ENCODE data around the gene ANGPTL8. TPM values are rescaled to one million over a fixed set of nuclear protein-coding genes. Genes with fewer than 3 reads are reported as not detected.

The ANGPTL8 gene
- total RNA-seq, 6 donors from 2014 or later: 5.2 TPM; not detected in 5

DNA sequence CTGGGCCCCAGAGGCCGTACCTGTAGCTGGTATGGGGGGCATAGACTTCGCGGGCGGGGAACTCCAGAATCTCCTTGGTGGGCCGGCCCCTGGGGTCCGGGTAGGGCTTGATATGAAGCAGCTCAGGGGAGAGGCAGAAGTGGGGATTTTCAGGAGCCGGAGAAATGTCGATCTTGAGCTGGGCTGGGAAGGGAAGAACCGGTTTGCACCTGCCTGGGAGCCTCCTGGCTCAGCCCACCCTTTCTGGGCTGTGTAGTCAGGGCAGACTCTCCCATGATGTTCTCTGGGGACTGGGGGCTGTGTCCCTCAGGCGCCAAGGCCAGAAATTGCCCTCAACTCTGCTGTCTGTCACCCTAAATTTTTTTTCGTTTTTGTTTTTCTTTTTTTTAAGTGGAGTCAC lies 2.6 kb downstream of the ANGPTL8 start:
- 89 to 91% methylated on average over 10 to 11 of the region's 11 CpGs for WGBS, 2 donors
- DNase-seq (no peak), ATAC-seq (ENCODE audit: low FRiP score in 2 of 2) (no peak)
- no peak overlapping the region for H3K4me3 ChIP-seq
- H3K9me3 ChIP-seq: peaks cover 0 to 4% (median 0%) of the 10 kb centered on the region in 4 donors
- peaks cover 14 to 34% (median 28%) of the 10 kb centered on the region in 4 donors for H3K4me1 ChIP-seq
- H3K27me3 ChIP-seq: no peaks in the 10 kb centered on the region
- TF ChIP-seq EP300 (IDR thresholded peaks at IDR 0.05): no peak
- TF ChIP-seq, protein P1, sequence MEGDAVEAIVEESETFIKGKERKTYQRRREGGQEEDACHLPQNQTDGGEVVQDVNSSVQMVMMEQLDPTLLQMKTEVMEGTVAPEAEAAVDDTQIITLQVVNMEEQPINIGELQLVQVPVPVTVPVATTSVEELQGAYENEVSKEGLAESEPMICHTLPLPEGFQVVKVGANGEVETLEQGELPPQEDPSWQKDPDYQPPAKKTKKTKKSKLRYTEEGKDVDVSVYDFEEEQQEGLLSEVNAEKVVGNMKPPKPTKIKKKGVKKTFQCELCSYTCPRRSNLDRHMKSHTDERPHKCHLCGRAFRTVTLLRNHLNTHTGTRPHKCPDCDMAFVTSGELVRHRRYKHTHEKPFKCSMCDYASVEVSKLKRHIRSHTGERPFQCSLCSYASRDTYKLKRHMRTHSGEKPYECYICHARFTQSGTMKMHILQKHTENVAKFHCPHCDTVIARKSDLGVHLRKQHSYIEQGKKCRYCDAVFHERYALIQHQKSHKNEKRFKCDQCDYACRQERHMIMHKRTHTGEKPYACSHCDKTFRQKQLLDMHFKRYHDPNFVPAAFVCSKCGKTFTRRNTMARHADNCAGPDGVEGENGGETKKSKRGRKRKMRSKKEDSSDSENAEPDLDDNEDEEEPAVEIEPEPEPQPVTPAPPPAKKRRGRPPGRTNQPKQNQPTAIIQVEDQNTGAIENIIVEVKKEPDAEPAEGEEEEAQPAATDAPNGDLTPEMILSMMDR (IDR thresholded peaks at IDR 0.05): no peak
- TF ChIP-seq POLR2AphosphoS5 (IDR thresholded peaks at IDR 0.05): no peak
- TF ChIP-seq POLR2A (IDR thresholded peaks at IDR 0.05): no peak
- H3K27ac ChIP-seq: peak overlapping the region in 3 of 4 donors; percentile 8 to 82 (median 82)
- H3K36me3 ChIP-seq: peaks cover 0 to 86% (median 29%) of the 10 kb centered on the region in 4 donors

DNA sequence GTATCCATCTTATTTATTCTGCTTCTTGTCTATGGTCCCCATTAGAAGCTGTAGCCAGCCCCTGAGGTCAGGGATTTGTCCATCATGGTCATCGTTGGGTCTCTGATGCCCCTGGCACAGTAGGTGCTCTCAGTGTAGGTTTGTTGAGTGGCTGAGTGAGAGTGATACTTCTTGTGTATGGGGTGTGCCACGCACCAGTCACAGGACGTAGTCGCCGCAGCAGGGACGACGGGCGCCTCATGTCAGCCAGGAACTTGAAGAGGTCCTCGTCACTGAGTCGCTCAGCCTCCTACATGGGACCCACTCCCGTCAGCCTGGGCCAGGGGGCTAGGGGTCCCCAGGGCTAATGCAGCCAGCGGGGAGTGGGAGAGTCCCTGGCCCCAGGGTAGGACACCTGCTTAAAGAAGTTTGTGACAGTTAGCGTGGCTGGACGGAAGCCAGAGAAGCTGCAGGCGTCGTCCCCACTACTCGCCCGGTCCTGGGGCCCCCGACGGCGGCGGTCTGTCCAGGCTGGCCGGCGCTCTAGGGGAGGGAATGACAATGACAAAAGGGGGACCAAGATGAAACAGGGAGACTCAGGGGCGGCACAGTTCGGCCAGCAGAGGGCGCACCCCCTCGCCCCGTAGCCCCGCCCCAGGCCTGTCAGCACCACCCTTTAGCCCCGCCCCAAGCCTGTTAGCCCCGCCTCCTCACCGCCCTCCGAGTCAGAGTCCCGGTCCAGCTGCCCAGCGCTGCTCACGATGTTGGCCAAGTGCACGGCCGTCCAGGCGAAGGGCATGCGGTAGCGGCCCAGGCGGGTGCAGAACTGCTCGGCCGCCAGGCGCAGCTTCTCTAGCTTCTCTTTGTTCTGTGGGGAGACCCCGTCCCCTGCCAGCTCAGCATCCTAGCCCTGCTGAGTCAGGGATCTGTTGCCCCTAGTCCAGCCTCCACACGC lies 3.7 kb downstream of the ANGPTL8 start:
- peaks cover 0 to 83% (median 24%) of the 10 kb centered on the region in 4 donors for H3K36me3 ChIP-seq
- H3K27ac ChIP-seq: peak overlapping the region; percentile 41 to 82 (median 78)
- peaks cover 22 to 45% (median 37%) of the 10 kb centered on the region in 4 donors for H3K4me1 ChIP-seq
- ATAC-seq (ENCODE audit: low FRiP score in 2 of 2) (peak; percentile 94 to 95), DNase-seq (peak; percentile 95 to 97)
- no peaks in the 10 kb centered on the region for H3K27me3 ChIP-seq
- 19 to 88% methylated on average over 7 to 32 of the region's 48 CpGs for WGBS, 2 donors
- peak overlapping the region in 1 of 4 donors; percentile 4 for H3K4me3 ChIP-seq
- TF ChIP-seq POLR2AphosphoS5 (IDR thresholded peaks at IDR 0.05) (peak in 1 of 2 donors; percentile 64), POLR2A (IDR thresholded peaks at IDR 0.05) (peak in 1 of 4 donors; percentile 36), EP300 (IDR thresholded peaks at IDR 0.05) (no peak)
- TF ChIP-seq, protein P1 (IDR thresholded peaks at IDR 0.05): peak; percentile 59 to 89 (median 72)
- H3K9me3 ChIP-seq: peaks cover 0 to 4% (median 0%) of the 10 kb centered on the region in 4 donors

DNA sequence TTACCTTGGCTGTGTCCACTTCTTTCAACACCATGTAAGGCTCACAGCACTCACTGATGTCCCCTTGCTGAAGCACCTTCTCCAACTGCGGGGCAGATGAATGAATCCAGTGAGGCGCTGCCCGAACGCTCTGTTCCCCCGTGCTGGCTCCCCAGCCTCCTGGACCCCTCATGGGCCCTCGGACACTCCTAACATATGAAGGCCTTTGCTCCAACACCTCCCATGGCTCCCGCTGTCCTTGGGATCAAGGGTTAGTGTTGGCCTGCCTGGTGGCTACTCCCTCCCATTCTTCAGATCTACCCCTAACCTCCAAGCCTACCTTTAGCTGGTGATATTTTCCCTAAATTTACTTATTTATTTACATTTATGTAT lies 4.4 kb downstream of the ANGPTL8 start:
- 91 to 99% methylated on average over 7 of the region's 7 CpGs for WGBS, 2 donors
- Histone ChIP-seq H3K27me3 (no peaks in the 10 kb centered on the region), H3K4me1 (peaks cover 22 to 49% (median 42%) of the 10 kb centered on the region in 4 donors), H3K36me3 (peaks cover 0 to 82% (median 21%) of the 10 kb centered on the region in 4 donors), H3K4me3 (peak overlapping the region in 1 of 4 donors; percentile 4), H3K9me3 (peaks cover 0 to 4% (median 0%) of the 10 kb centered on the region in 4 donors), H3K27ac (peak overlapping the region; percentile 27 to 82 (median 78))
- no peak for TF ChIP-seq POLR2AphosphoS5 (IDR thresholded peaks at IDR 0.05)
- TF ChIP-seq EP300 (IDR thresholded peaks at IDR 0.05): no peak
- TF ChIP-seq, protein P1 (IDR thresholded peaks at IDR 0.05): no peak
- no peak for TF ChIP-seq POLR2A (IDR thresholded peaks at IDR 0.05)
- ATAC-seq (ENCODE audit: low FRiP score in 2 of 2) (no peak), DNase-seq (no peak)

DNA sequence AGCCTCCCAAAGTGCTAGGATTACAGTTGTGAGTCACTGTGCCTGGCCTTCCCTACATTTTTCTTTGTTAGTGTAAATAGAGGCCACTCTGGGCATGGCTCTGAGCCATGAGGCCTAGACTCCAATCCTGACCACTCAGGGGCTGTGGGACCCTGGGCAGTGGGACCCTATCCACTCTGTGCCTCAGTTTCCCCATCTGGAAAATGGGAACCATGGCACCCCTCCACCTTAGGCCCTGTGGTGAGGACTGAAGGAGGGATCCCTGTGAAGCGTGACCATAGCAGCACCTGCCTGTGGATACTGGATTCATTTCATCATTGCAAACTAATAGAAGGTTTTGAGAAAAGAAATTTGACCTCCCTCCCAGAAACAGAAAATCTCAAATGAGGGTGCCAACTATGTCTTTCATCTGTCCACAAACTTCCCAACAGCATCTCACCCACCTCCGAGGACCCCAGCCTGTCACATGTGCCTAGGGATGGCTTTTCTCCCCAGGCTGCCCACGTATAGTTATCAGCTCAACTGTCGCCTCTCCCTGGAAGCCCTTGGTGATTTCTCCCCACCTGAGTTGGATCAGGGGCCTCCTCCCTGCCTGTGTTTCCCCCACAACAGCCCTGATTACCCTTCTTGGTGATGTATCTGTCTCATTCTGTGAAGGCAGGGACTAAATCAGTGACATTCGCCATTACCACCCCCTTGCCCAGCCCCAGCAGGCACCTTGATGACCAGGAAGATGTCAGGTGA lies 5.6 kb downstream of the ANGPTL8 start:
- H3K4me3 ChIP-seq: no peak overlapping the region
- ATAC-seq (ENCODE audit: low FRiP score in 2 of 2): no peak
- no peaks in the 10 kb centered on the region for H3K9me3 ChIP-seq
- 93 to 98% methylated on average over 5 of the region's 5 CpGs for WGBS, 2 donors
- no peak for DNase-seq
- TF ChIP-seq EP300 (IDR thresholded peaks at IDR 0.05) (no peak), POLR2A (IDR thresholded peaks at IDR 0.05) (no peak), POLR2AphosphoS5 (IDR thresholded peaks at IDR 0.05) (no peak)
- TF ChIP-seq, protein P1 (IDR thresholded peaks at IDR 0.05): no peak
- H3K27me3 ChIP-seq: no peaks in the 10 kb centered on the region
- H3K27ac ChIP-seq: peak overlapping the region; percentile 13 to 82 (median 67)
- H3K36me3 ChIP-seq: peaks cover 0 to 81% (median 13%) of the 10 kb centered on the region in 4 donors
- H3K4me1 ChIP-seq: peaks cover 22 to 49% (median 42%) of the 10 kb centered on the region in 4 donors
